Mammary epithelial cell (primary cell): ENCODE measurements around the gene ACAP3.

ENCODE experiments used
- EZH2 ChIP-seq: IDR thresholded peaks from 2 replicates; pipeline ENCODE4 v1.6.1; 2012; ENCODE audit warnings: low read length, inconsistent platforms, borderline replicate concordance
- TF ChIP-seq, protein P1 (sequence below), 2 donors: IDR thresholded peaks in 1 of 2; conservative IDR thresholded peaks in 1 of 2; 2 replicates each; pipeline ENCODE4 v1.5.1; 2011 to 2012; ENCODE audit warnings: inconsistent platforms in 2 of 2, low read length in 2 of 2, mild to moderate bottlenecking in 2 of 2, control low read depth in 1 of 2, low read depth in 1 of 2; ENCODE audit not compliant: insufficient read depth in 1 of 2; ENCODE audit errors: extremely low read depth in 1 of 2

DNA sequence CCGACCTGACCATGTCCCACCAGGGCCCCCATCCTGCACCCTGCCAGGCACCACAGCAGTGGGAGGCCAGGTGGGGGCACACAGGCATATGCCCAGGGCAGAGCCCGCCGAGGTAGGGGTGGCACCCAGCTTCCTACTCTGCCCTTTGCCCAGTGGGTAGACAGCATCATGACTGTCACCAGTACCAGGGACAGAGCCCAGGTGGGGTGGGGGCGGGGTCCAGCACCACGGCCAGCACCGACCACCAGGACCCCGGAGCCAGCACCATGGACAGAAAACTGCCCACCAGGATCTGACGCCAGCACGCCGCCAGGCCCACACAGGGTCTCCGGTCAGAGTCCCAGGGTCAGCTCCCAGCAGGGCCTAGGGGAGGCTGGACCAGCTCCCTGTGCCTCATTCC lies 27.1 kb upstream of the ACAP3 start:
- no peak for TF ChIP-seq EZH2
- TF ChIP-seq, protein P1, sequence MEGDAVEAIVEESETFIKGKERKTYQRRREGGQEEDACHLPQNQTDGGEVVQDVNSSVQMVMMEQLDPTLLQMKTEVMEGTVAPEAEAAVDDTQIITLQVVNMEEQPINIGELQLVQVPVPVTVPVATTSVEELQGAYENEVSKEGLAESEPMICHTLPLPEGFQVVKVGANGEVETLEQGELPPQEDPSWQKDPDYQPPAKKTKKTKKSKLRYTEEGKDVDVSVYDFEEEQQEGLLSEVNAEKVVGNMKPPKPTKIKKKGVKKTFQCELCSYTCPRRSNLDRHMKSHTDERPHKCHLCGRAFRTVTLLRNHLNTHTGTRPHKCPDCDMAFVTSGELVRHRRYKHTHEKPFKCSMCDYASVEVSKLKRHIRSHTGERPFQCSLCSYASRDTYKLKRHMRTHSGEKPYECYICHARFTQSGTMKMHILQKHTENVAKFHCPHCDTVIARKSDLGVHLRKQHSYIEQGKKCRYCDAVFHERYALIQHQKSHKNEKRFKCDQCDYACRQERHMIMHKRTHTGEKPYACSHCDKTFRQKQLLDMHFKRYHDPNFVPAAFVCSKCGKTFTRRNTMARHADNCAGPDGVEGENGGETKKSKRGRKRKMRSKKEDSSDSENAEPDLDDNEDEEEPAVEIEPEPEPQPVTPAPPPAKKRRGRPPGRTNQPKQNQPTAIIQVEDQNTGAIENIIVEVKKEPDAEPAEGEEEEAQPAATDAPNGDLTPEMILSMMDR (conservative IDR thresholded peaks at IDR 0.05 in 1 of 2, IDR thresholded peaks at IDR 0.05 in 1 of 2; ENCODE audit: extremely low read depth in 1 of 2, insufficient read depth in 1 of 2, low read depth in 1 of 2, low read length in 2 of 2): no peak
